Right lobe of liver (tissue), 4 donors: ENCODE results near the gene LDLRAD3.

ENCODE experiments used
- CTCF ChIP-seq, 4 donors: fragments of 200-600 bp in 3 of 4; fragments of 450-650 bp in 1 of 4; IDR thresholded peaks; one replicate each; pipeline versions ENCODE4 v1.5.1 to v1.8.0; 2016 to 2022; ENCODE audit warnings: antibody characterized with exemption in 4 of 4, mild to moderate bottlenecking in 2 of 4
- POLR2A ChIP-seq: fragments of 450-650 bp; IDR thresholded peaks from one replicate; pipeline ENCODE4 v1.6.1; 2017; ENCODE audit warnings: antibody characterized with exemption, mild to moderate bottlenecking
- donor health status: DM: no; HTN: no; CAD: no.
- donor health status: DM: no; HTN: no; CAD: no.
- donor health status: DM: no; HTN: yes; CAD: no.

DNA sequence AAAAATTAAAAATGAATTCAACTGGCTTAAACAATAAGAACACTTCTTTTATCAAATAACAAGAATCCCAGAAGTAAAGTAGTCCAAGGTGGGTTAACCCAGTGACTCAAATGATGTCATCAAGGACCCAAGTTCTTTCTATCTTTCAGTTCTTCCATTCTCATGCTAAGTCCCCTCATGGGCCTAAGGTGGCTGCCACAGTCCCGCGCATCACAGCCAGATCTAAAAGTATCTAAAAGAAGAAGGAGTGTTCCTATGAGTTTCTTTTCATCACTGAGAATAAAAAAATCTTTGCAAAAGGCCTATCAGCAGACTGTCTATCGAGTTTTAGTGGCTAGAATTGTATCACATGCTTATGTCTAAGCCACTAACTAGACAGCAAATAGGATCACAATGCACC is 37.2 kb upstream of the LDLRAD3 start:
- TF ChIP-seq POLR2A (no peak), CTCF (IDR thresholded peaks at IDR 0.05) (no peak)
